GM19240 (cell line): ENCODE results near the gene MDM1.
A peak's percentile ranks its signal among the peaks of the same experiment; 100 is the strongest.

ENCODE experiments used
- DNase-seq: peaks from one replicate; pipeline ENCODE4 v3.0.0; 2011; ENCODE audit warnings: low spot score; ENCODE audit not compliant: insufficient read length

MDM1 gene

GRCh38 chr12:68358532-68359485, 26.6 kb upstream of the MDM1 start:
- DNase-seq: peak; percentile 19

- DNase-seq: no peak
These were observed 24.8 kb upstream of the MDM1 start for GRCh38 chr12:68356986-68357385.

GRCh38 chr12:68356060-68356695, 24.0 kb upstream of the MDM1 start:
- no peak for DNase-seq

GRCh38 chr12:68354977-68355541, 22.9 kb upstream of the MDM1 start:
- no peak for DNase-seq

GRCh38 chr12:68352067-68352466, 19.9 kb upstream of the MDM1 start:
- DNase-seq: no peak

GRCh38 chr12:68350753-68351152, 18.6 kb upstream of the MDM1 start:
- DNase-seq: no peak

- no peak for DNase-seq
These were observed 17.9 kb upstream of the MDM1 start for GRCh38 chr12:68349921-68350606.

- no peak for DNase-seq
These were observed 17.1 kb upstream of the MDM1 start for GRCh38 chr12:68349220-68349621.

- no peak for DNase-seq
These were observed 16.3 kb upstream of the MDM1 start for GRCh38 chr12:68348419-68348818.

- no peak for DNase-seq
These were observed 13.6 kb upstream of the MDM1 start for GRCh38 chr12:68345763-68346162.

- DNase-seq: no peak
These were observed 12.0 kb upstream of the MDM1 start for GRCh38 chr12:68344126-68344525.

- DNase-seq: no peak
These were observed 10.8 kb upstream of the MDM1 start for GRCh38 chr12:68342966-68343365.

- no peak for DNase-seq
These were observed 9.7 kb upstream of the MDM1 start for GRCh38 chr12:68341822-68342221.

GRCh38 chr12:68340404-68341270, 8.5 kb upstream of the MDM1 start:
- DNase-seq: no peak

GRCh38 chr12:68336889-68337303, 4.7 kb upstream of the MDM1 start:
- no peak for DNase-seq

- no peak for DNase-seq
These were observed 3.3 kb upstream of the MDM1 start for GRCh38 chr12:68335462-68335861.

GRCh38 chr12:68334132-68334531, 2.0 kb upstream of the MDM1 start:
- no peak for DNase-seq

- no peak for DNase-seq
These were observed 817 bp upstream of the MDM1 start for GRCh38 chr12:68332728-68333630.

- DNase-seq: no peak
These were observed 678 bp downstream of the MDM1 start for GRCh38 chr12:68331500-68331868.

GRCh38 chr12:68327896-68328295, 4.3 kb downstream of the MDM1 start:
- DNase-seq: no peak
